Trophoblast cell (in vitro differentiated cells and primary cell): ENCODE results near the gene UBE2U.
A peak's percentile ranks its signal among the peaks of the same experiment; 100 is the strongest.

Source experiments
- DNase-seq, 2 donors: peaks; one replicate each; pipeline ENCODE4 v3.0.0-alpha.2; 2016
- H2AFZ ChIP-seq: 2 replicates; pipeline ENCODE4 v1.6.1; 2013; ENCODE audit warnings: low read length, moderate library complexity, mild to moderate bottlenecking; ENCODE audit not compliant: insufficient read depth, poor library complexity
- H2AK5ac ChIP-seq: 2 replicates; pipeline ENCODE4 v1.6.1; 2013; ENCODE audit warnings: mild to moderate bottlenecking, low read length
- H2BK120ac ChIP-seq: 2 replicates; pipeline ENCODE4 v1.6.1; 2013; ENCODE audit warnings: low read length, mild to moderate bottlenecking, moderate library complexity; ENCODE audit not compliant: insufficient read depth, poor library complexity
- H2BK12ac ChIP-seq: 2 replicates; pipeline ENCODE4 v1.6.1; 2013; ENCODE audit warnings: mild to moderate bottlenecking, low read length, moderate library complexity
- H2BK5ac ChIP-seq: 2 replicates; pipeline ENCODE4 v1.6.1; 2013; ENCODE audit warnings: low read length, low read depth, moderate library complexity, mild to moderate bottlenecking; ENCODE audit not compliant: poor library complexity
- H3K14ac ChIP-seq: 2 replicates; pipeline ENCODE4 v1.6.1; 2013; ENCODE audit warnings: mild to moderate bottlenecking, low read length
- H3K18ac ChIP-seq: 2 replicates; pipeline ENCODE4 v1.6.1; 2013; ENCODE audit warnings: mild to moderate bottlenecking, low read length
- H3K23ac ChIP-seq: 2 replicates; pipeline ENCODE4 v1.6.1; 2013; ENCODE audit warnings: low read length
- H3K27ac ChIP-seq: 2 replicates; pipeline ENCODE4 v1.5.1; 2013; ENCODE audit warnings: low read depth, mild to moderate bottlenecking, inconsistent platforms, low read length, moderate library complexity
- H3K27me3 ChIP-seq: 2 replicates; pipeline ENCODE4 v1.6.1; 2013; ENCODE audit warnings: inconsistent platforms, mild to moderate bottlenecking, low read length, moderate library complexity; ENCODE audit not compliant: insufficient read depth
- H3K36me3 ChIP-seq, 2 experiments: 1 replicate in 1 of 2; 2 replicates in 1 of 2; pipeline ENCODE4 v1.6.1; 2013; ENCODE audit warnings: low read length in 2 of 2, mild to moderate bottlenecking in 2 of 2, moderate library complexity in 1 of 2; ENCODE audit not compliant: insufficient read depth in 2 of 2, control insufficient read depth in 1 of 2
- H3K4ac ChIP-seq: 2 replicates; pipeline ENCODE4 v1.6.1; 2013; ENCODE audit warnings: low read depth, mild to moderate bottlenecking, low read length, moderate library complexity
- H3K4me1 ChIP-seq, 2 experiments: 1 replicate in 1 of 2; 2 replicates in 1 of 2; pipeline ENCODE4 v1.6.1; 2013; ENCODE audit warnings: low read length in 2 of 2, mild to moderate bottlenecking in 2 of 2, moderate library complexity in 1 of 2; ENCODE audit not compliant: insufficient read depth in 2 of 2, control insufficient read depth in 1 of 2
- H3K4me2 ChIP-seq: 2 replicates; pipeline ENCODE4 v1.6.1; 2013; ENCODE audit warnings: inconsistent platforms, mild to moderate bottlenecking, low read length, moderate library complexity
- H3K4me3 ChIP-seq: 2 replicates; pipeline ENCODE4 v1.5.1; 2013; ENCODE audit warnings: mild to moderate bottlenecking, low read depth, low read length, inconsistent platforms
- H3K79me1 ChIP-seq: one replicate; pipeline ENCODE4 v1.6.1; 2013; ENCODE audit warnings: low read length
- H3K79me2 ChIP-seq: 2 replicates; pipeline ENCODE4 v1.6.1; 2013; ENCODE audit warnings: low read length, mild to moderate bottlenecking; ENCODE audit not compliant: control insufficient read depth, insufficient read depth, poor library complexity
- H3K9ac ChIP-seq: 2 replicates; pipeline ENCODE4 v1.6.1; 2013; ENCODE audit warnings: mild to moderate bottlenecking, low read length
- H3K9me3 ChIP-seq: 2 replicates; pipeline ENCODE4 v1.6.1; 2013; ENCODE audit warnings: low read depth, mild to moderate bottlenecking, control low read depth, inconsistent platforms, low read length; ENCODE audit not compliant: insufficient read depth
- H4K12ac ChIP-seq: 2 replicates; pipeline ENCODE4 v1.6.1; 2013; ENCODE audit warnings: low read depth, mild to moderate bottlenecking, low read length, moderate library complexity
- H4K8ac ChIP-seq: 2 replicates; pipeline ENCODE4 v1.6.1; 2013; ENCODE audit warnings: low read depth, mild to moderate bottlenecking, low read length, moderate library complexity
- H4K91ac ChIP-seq: one replicate; pipeline ENCODE4 v1.6.1; 2013; ENCODE audit warnings: low read depth, mild to moderate bottlenecking, low read length, moderate library complexity
- WGBS: extraction: QIAGEN DNeasy Blood & Tissue Kit; methylation state at CpG from one replicate; pipeline ENCODE4 v1.1.7; 2013; ENCODE audit warnings: missing lambda C conversion rate; ENCODE audit not compliant: insufficient read length, insufficient coverage; ENCODE audit errors: extremely low coverage; 5-methylcytosine and 5-hydroxymethylcytosine counted together

The UBE2U gene

GRCh38 chr1:64167176-64167575, 36.2 kb upstream of the UBE2U start:
- Histone ChIP-seq H2AK5ac (no peak overlapping the region), H4K12ac (no peak overlapping the region), H2BK120ac (no peak overlapping the region), H3K4me1 (peaks cover 6 to 7% of the 10 kb centered on the region in 2 experiments), H3K27ac (no peak overlapping the region), H2AFZ (no peak overlapping the region), H3K18ac (no peak overlapping the region), H3K36me3 (peaks cover 9 to 21% of the 10 kb centered on the region in 2 experiments), H3K4ac (no peak overlapping the region), H4K8ac (no peak overlapping the region), H3K9ac (no peak overlapping the region), H3K27me3 (no peaks in the 10 kb centered on the region), H3K79me1 (peaks cover 2% of the 10 kb centered on the region), H3K9me3 (no peaks in the 10 kb centered on the region), H2BK5ac (no peak overlapping the region), H3K23ac (no peak overlapping the region), H3K4me2 (no peak overlapping the region), H4K91ac (no peak overlapping the region), H3K14ac (no peak overlapping the region), H2BK12ac (no peak overlapping the region), H3K4me3 (no peak overlapping the region), H3K79me2 (no peaks in the 10 kb centered on the region)
- no peak for DNase-seq
- WGBS, result no CpG with 5 or more reads among the region's 2 CpGs

- Histone ChIP-seq H2AFZ (no peak overlapping the region), H2BK12ac (no peak overlapping the region), H4K91ac (no peak overlapping the region), H3K9me3 (no peaks in the 10 kb centered on the region), H2BK120ac (no peak overlapping the region), H3K79me1 (no peaks in the 10 kb centered on the region), H3K9ac (no peak overlapping the region), H4K8ac (no peak overlapping the region), H3K4me3 (no peak overlapping the region), H3K27me3 (no peaks in the 10 kb centered on the region), H3K18ac (no peak overlapping the region), H3K23ac (no peak overlapping the region), H2BK5ac (no peak overlapping the region), H3K4me2 (peak overlapping the region; percentile 20), H3K4ac (no peak overlapping the region), H3K79me2 (no peaks in the 10 kb centered on the region), H2AK5ac (no peak overlapping the region), H4K12ac (no peak overlapping the region), H3K36me3 (peaks cover 6 to 13% of the 10 kb centered on the region in 2 experiments), H3K4me1 (peaks cover 12% of the 10 kb centered on the region in 2 experiments), H3K27ac (no peak overlapping the region), H3K14ac (no peak overlapping the region)
- no peak for DNase-seq
- no CpG with 5 or more reads among the region's 1 CpG for WGBS
These were observed 32.2 kb upstream of the UBE2U start for GRCh38 chr1:64171246-64171645.

GRCh38 chr1:64171797-64172281, 31.6 kb upstream of the UBE2U start:
- Histone ChIP-seq H4K91ac (no peak overlapping the region), H4K8ac (no peak overlapping the region), H3K4me1 (peaks cover 12% of the 10 kb centered on the region in 2 experiments), H2BK120ac (no peak overlapping the region), H3K18ac (no peak overlapping the region), H3K27me3 (no peaks in the 10 kb centered on the region), H2BK5ac (no peak overlapping the region), H3K36me3 (peaks cover 6 to 14% of the 10 kb centered on the region in 2 experiments), H4K12ac (no peak overlapping the region), H2AFZ (no peak overlapping the region), H3K4ac (no peak overlapping the region), H3K14ac (no peak overlapping the region), H2AK5ac (no peak overlapping the region), H3K4me2 (peak overlapping the region; percentile 20), H2BK12ac (no peak overlapping the region), H3K27ac (no peak overlapping the region), H3K79me2 (no peaks in the 10 kb centered on the region), H3K4me3 (no peak overlapping the region), H3K9ac (no peak overlapping the region), H3K9me3 (no peaks in the 10 kb centered on the region), H3K23ac (no peak overlapping the region), H3K79me1 (no peaks in the 10 kb centered on the region)
- DNase-seq, result peak; percentile 82 to 89
- WGBS, result no CpG with 5 or more reads among the region's 3 CpGs

GRCh38 chr1:64172458-64172983, 30.9 kb upstream of the UBE2U start:
- Histone ChIP-seq H3K23ac (no peak overlapping the region), H4K12ac (no peak overlapping the region), H3K79me1 (no peaks in the 10 kb centered on the region), H3K36me3 (peaks cover 6 to 20% of the 10 kb centered on the region in 2 experiments), H3K18ac (no peak overlapping the region), H4K91ac (no peak overlapping the region), H2BK5ac (no peak overlapping the region), H2AK5ac (no peak overlapping the region), H3K4me1 (peaks cover 12% of the 10 kb centered on the region in 2 experiments), H4K8ac (no peak overlapping the region), H3K14ac (no peak overlapping the region), H3K27ac (no peak overlapping the region), H3K27me3 (no peaks in the 10 kb centered on the region), H3K4ac (no peak overlapping the region), H2BK120ac (no peak overlapping the region), H2AFZ (no peak overlapping the region), H3K9me3 (no peaks in the 10 kb centered on the region), H3K4me2 (no peak overlapping the region), H3K9ac (no peak overlapping the region), H2BK12ac (no peak overlapping the region), H3K4me3 (no peak overlapping the region), H3K79me2 (no peaks in the 10 kb centered on the region)
- no peak for DNase-seq
- no CpG with 5 or more reads among the region's 3 CpGs for WGBS
